Inflammatory macrophage treated with lipopolysaccharide for 4 hours (primary cell): ENCODE measurements around the gene KCNIP4.
"Not testable (repeated sequence)": the region's sequence is repeated elsewhere in the genome, so short reads cannot be mapped to it uniquely, and the experiment has no call there.

Experiments used
- DNase-seq: peaks from one replicate; pipeline ENCODE4 v3.0.0-alpha.2; 2020

Gene KCNIP4

DNA sequence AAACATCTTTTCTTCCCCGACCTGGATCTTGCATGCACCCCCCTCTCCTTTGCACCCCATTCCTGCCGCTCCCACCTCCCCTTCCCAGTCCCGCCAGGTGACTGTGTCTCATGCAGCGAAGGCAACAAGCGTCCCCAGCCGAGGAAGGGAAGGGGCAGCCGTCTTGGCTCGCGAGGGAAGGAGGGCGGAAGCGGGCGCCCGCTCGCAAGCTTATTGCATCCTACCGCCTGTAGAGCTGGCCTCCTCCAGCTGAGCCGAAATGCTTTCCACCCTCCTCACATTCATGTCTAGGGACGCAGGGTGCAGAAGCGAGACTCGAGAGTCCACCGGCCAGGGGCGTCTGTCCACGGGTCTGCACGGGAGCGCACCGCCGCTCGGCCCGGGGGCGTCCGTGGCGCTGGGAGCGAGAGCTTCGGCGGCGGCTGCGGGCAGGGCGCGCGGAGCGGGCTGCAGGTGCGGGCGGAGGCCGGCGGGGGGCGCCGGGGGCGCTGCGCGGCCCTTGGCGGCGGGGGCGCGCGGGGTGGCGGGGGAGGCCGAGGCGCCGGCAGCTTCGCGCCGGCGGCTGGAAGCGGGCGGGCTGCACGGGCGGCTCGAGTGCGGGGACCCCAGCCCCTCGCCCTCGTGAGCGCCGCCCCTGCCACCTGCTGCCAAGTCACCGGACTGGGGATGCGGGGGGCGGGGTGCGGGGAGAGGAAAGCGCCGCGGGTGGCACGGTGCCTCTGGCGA lies at the start of gene KCNIP4:
TSS of gene KCNIP4 (minus strand) at position 426 of the 726 bp plus-strand sequence.
- no peak for DNase-seq

DNA sequence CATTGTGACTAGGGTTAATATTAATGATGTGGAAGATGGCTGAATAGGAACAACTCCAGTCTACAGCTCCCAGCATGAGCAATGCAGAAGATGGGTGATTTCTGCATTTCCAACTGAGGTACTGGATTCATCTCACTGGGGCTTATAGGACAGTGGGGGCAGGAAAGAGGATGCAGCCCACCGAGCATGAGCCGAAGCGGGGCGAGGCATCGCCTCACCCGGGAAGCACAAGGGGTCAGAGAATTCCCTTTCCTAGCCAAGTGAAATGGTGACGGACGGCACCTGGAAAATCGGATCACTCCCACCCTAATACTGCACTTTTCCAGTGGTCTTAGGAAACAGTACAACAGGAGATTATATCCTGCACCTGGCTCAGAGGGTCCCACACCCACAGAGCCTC lies 48.0 kb upstream of the KCNIP4 start:
- DNase-seq: not testable (repeated sequence)

DNA sequence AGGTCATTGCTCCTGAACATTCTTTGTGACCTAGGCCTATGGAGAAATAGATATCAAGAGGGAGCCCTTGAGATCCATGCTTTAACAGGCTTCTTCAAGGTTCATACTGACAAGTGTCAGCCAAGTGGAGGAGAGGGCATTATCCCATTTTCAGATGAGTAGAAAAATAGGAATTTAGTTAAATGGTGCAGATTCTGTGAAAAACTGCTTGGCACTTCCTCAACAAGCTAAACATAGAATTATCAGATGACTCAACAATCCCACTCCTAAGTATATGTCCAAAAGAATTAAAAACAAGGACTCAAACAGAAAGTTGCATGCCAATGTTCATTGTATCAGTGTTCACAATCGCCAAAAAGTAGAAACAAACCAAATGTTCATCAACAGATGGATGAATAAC lies 43.8 kb upstream of the KCNIP4 start:
- DNase-seq: no peak

DNA sequence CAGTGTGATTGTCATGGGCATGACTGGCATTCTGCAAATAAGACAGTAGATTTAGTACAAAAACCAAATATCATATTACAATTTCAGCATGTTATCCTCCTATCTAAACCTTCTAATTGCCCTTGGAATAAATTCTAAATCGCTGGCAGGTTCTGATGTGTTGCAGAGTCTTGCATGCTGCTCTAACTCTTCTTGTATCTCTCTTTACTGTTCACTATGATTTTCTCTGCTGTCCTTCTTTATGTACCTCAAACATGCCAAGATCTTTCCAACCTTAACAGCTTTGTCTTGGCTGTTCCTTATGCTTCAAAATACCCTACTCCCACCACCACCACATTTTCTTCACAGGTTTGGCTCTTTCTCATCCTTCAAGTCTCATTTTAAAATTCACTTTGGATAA lies 43.0 kb upstream of the KCNIP4 start:
- no peak for DNase-seq

DNA sequence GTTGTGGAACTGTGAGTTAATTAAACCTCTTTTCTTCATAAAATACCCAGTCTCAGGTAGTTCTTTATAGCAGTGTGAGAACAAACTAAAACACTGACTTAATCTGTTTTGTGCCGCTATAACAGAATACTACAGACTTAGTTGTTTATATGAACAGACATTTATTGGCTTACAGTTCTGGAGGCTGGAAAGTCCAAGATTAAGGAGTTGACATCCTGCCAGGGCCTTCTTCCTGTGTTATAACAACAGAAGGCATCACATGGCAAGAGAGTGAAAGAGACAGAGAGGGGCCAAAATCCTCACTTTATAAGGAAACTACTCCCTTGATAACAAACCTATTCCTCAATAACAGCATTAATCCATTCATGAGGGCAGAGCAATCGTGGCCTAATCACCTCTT lies 42.5 kb upstream of the KCNIP4 start:
- DNase-seq: no peak

DNA sequence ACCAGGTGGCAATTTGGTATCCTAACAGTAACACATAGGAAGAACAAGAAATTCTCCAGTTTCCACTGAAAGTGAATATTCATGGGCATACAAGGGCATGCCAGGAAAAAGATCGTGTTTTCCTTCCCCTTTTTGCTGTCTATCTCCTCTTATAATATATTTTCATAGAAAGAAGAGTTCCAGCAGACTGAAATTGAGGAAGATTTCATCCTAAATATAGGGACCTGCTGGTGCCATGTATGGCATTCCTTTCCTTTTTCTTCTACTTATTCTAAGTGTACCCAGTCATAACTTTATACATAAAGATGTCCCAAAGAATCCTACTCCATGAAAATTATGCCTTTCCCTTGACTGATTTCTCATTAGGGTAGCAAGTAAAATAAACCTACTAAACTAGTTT lies 40.8 kb upstream of the KCNIP4 start:
- no peak for DNase-seq

DNA sequence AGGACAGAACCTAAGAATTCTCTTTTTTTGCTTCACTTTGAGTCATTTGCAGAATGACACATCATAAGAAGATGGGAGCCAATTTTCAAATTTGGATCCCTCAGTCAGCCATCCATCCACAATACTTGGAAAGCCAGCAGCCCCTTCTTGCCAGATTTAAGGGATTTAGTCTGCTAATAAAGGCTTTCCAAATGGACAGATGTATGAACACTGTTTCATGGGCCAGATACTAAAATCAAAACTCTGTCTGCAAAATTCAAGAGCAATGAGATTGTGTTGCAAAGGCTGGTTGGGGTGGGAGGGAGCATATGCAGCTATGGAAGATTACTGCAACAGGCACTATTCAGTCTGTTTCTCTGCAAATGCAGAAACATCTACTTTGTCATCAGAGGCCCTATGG lies 37.7 kb upstream of the KCNIP4 start:
- DNase-seq: no peak

DNA sequence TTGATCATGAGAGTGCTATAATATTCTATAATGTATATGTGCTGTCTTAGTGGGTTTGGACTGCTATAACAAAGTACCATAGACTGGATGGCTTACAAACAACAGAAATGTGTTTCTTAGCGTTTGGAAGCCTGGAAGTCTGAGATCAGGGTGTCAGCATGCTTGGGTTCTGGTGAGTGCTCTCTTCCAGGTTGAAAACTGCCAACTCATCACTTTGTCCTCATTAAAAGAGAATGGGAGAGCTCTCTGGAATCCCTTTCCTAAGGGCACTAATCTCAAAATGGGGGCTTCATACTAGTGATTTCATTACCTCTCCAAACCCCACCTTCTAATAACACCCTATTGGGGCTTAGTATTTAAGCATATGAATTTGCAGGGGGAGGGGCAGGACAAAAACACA lies 33.5 kb upstream of the KCNIP4 start:
- DNase-seq: no peak

DNA sequence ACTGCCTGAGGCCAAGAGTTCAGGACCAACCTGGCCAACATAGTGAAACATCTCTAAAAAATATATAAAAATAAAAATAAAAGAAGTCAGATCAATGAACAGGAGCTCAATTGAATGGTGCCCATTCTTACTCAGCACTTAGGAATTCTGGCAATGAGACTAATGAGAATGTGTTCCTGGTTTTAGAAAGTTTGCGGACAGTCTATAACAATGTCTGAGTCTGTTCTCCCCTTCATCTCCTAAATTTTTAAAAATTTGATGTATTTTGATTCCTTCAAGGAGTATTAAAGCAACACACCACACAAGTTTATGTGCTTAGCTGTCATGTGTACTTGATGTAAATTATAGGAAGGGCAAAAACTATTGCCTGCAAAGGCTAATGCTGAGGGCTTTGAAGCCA lies 30.6 kb upstream of the KCNIP4 start:
- DNase-seq: no peak

DNA sequence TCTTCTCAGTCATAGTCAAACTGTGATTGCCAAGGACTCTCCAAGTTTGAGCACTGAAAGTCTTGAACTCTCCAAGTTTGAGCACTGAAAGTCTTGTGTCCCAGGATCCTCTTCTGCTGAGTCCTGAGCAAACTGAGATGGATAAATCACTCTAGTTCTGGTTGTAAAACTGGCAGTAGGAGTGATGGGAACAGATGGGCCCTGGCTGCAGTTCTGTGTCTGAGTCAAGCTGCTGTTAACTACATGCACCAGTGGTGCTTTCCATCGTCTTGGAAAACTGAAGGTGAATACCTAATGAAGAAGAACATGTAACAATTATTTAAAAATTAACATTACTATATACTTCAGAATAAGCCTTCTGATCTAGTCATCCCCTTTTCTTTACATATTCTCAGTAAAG lies 27.6 kb upstream of the KCNIP4 start:
- no peak for DNase-seq

DNA sequence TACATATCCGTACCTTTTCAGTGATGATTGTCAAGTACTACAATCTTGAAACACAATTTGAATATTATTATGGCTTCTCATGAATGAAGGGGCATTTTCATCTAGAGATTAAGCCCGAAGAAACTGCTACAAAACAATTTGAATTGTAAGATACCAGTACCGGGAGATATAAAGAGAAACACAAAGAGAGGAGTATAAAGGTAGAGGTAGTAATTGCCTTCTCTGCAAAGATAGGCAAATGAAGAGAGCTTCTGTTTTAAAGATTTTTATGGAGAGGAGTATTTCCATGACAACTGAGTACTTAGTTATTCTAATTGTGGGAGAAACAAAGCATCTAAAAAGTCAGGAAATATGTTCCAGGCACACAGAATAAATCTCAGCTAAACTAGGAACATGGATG lies 25.3 kb upstream of the KCNIP4 start:
- DNase-seq: no peak

DNA sequence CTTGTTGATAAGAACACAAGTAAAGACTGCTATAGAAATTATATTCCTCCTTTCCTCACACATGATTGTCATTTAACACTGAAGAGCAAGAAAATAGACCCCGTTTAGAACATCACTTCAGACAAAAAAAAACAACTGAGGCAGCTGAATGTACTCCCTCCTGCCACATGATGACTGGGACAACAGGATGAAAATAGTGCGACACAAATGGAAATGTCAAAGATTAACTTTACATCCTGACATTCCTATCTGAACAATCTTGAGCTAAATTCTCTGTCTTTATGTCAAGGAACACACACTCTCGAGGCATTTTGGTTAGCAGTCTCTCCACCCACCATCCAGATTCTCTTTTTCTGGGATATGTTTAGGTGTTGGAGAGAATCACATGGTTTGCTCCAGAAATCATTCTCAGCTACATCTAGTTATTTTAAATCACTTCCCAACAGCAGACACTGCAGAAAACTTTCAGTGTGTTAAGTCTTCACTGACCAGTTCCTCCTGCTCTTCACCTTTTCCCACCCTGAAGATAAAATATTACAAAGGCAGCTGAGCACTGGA lies 16.3 kb upstream of the KCNIP4 start:
- no peak for DNase-seq

DNA sequence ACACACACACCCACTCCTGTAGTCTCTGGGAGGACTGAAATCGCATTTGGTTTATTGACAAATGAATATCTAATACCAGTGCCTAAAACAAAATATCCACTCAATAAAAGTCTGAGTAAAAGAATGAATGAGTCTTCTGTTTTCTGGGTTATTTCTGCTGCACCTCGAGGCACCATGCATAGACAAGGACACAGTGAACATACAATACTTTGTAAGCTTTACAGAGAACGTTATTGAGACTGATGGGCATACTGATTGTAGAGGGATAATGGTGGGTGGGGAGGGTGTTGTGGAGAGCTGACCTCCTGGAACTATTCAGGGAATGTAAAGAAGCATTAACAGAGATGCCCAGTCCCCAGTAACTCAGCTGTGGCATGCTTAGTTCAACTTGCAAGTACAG lies 14.1 kb upstream of the KCNIP4 start:
- no peak for DNase-seq

DNA sequence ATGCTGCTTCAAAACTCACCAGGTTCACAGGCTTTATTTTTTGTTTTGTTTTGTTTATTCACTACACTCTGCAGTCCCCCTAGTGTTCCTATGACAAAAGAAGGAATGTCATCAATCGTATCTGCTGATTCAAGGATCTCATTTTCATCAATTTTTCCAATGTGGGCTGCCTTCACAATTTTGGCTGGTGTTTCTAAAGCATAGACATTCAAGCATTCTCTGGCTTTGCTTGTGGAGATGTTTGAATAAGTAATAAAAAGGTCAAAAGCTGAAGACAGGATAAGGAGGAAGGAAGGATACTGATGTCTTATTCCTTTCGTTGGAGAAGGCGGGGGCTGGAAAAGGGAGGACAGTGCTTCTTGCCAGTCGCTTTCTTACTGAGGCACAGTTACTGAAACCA lies 12.2 kb upstream of the KCNIP4 start:
- no peak for DNase-seq

DNA sequence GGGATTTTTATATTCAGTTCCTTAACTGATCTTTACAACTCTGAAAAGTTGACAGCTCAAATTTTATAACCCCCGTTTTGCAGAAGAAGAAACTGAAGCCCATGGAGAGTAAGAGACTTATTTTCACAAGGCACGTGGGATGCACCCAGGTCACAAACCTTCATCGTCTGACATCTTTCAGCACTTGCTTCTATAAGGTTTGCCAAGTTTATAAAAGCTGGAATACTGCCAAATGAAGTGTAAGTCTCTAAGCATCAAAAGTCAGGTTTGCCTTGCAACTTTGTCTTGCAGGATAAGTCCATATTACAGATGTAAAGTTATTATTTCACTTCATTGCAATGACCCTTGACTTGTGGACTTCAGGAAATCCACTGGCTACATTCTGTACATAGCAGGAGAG lies 6.3 kb upstream of the KCNIP4 start:
- no peak for DNase-seq

DNA sequence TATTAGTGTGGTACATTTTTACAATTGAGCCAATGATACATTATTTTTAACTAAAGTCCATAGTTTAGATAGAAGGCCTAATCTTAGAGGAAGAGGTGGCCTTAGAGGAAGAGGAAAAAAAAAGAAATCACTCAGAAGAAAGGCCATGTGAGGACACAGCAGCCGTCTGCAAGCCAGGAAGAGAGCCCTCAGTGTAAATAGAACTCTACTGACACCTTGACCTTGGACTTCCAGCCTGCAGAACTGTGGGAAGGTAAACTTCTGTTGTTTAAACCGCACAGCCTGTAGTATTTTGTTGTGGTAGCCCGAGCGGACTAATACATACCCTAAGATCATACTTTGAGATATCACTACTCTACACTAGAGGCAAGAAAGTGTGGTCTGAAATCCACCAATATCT lies 5.1 kb upstream of the KCNIP4 start:
- no peak for DNase-seq

DNA sequence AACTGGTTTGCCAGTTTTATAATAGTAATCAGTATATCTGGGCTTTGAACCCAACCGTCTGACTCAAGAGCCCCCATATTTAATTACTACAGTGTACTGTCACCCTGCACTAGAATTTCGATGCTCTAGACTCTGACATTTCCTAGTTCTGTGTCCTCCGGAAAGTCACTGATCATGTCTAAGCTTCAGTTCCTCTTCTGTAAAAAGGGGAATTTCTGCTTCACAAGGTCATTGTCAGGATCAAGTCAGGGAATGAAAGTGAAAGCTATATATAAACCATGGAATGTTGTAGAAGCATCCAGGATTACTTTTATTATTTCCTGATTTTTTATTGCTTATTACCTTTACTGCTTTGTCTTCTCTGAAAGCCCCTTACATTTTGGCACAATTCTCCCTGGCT lies 4.0 kb upstream of the KCNIP4 start:
- peak; percentile 51 for DNase-seq

DNA sequence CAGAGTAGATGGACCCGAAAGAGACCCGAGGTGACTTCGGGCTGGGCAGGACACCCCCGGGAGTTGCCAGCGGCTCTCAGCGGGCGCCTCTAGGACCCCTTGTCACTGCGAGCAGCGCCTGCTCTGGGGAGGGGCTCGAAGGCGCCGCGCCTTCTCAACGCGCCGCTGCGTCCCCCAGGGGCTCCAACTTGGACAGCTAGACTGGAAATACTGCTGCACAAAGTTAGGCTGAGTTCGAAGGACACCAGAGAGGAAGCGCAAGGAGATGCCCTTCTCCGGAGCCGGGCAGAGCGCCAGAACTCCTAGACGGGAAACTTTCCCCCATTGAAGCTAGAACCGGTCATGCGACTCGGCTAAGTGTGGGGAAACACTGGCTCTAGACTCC lies 493 bp upstream of the KCNIP4 start:
- no peak for DNase-seq

DNA sequence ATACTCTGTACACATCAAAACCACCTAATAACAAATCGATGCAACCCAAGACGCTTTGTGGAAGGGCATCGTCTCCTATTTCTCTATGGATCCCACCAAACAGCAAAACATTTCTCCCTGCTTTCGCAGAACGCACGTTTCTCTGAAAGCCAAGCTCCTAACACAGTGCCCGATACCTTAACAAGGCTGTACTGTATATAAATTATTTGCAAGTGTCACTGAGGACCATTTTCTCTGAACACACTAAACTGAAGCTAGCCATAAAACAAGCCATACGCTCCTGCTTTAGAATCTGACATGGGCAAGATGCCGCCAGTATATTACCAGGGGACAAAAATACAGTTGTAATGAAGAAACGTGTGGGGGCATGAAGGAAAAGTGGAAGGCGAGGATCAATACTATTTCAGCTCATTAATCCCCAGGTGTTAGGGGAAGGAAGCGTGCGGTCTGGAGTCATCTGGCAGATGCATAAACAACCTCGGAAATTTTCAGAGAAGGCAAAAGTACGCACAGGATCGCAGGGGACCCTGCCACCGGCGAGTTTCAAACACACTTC lies 703 bp downstream of the KCNIP4 start:
- DNase-seq: no peak

DNA sequence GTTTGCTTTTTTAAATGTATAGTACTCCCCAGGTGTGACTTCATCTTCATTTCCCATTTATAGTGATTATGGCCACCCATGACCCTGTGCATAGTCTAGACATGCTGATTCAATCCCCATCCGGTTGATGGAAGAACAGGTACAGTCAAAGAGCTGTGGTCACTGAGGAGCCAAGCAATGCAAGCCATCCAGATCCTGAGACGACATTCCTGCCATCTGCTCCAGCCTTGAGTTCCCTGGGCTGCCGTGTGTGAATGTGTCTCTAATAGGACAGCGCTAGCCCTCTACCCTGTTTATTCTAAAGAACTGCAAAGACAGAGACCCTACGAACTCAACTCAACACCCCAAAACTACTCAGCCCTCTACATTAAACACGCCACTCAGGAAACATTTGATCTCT lies 1.7 kb downstream of the KCNIP4 start:
- no peak for DNase-seq

DNA sequence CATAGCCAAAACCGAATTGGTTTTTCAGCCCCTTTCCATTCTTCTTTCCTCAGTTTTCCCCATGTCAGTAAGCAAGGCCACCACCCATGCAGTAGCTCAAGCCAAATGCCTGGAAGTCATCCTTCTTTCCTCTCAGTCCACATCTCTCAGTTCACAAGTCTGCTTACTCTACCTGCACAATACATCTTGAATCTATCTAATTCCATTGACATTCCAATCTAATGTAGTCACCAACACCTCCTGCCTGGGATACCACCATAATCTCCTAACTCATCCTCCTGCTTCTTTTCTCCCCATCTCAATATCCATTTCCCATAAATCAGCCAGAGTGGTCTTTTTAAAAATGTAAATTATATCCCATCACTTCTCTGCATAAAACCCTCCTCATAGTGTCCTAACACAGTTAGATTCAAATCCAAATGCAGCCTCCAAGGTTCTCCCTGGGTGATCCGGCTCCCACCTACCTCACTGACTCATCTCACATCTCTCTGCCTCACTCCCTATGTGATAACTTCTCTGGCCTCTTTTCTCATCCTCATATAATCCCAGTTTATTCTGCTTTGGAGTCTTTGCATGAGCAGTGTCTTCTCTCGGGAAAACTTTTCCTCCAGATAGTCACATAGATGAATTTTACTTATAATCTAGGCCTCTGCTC lies 26.9 kb downstream of the KCNIP4 start:
- DNase-seq: no peak

DNA sequence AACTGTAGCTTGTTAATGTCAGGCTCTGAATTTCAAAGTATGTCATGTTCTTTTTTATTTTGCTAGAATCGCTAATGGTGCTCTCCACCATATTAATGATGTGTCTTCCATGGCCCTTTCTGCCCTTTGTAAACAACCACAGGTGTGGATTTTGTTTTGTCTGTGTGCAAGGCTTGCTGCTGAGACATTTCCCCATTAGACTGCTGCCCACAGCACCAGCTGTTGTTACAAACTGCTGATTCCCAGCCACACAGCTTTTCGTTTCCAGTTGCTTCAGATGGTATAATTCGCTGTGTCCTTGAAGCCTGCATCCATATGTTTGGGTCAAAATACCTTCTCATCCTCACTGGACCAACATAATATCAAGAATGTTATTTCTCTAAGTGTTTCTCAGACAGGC lies 32.8 kb downstream of the KCNIP4 start:
- no peak for DNase-seq

DNA sequence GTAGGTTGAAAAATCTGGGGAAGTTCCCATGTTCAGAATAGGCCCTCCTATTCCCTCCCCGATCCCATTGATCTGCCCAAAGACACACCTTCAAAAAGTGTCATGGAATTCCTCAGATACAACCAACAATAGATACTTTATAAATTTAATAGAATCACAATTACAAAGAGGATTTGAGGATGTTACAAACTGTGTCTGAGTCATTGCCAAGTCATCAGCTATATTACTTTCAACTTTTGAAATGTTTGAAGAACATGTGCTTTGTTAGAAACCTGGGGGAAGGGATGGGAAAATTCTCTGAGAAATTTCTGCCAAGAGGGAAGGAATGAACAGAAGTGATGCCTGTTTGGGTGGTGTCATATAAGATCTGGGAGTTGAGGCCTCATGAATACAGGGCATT lies 46.7 kb downstream of the KCNIP4 start:
- no peak for DNase-seq

DNA sequence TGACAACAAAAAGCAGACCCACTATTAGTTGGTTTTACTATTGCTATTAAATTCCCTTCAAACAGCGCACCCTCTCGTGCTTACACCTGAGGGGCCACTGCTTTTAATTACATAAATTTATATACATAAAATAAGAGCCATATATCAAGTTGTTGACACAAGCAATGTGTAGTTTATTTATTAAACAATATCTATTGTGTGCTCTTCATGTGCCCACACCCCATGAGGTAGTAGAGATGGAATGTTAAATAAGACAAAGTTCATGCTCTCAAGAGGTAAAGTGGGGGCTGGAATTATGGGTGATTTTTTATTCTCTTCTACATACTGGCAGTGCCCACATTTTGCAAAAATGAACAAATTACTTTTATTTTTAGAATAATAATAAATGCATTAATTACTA lies 47.3 kb downstream of the KCNIP4 start:
- DNase-seq: no peak

DNA sequence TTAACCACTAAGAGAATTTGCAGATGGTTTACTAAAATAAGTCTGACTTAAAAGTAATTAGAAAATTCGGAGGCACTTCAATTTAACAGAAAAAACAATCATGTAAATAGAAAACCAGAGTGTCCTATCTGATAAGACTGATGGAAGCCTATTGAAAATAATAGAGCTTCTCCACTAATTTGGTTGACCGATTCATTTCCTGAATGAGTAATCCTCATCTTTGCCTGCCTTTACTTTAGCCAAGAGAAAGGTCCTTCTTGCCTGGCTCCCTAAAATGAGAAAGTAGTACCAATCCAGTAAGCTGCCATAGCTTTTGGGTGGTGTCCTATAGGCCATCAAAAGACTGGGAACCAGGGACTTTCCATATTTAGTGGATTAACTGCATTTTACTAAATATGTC lies 48.4 kb downstream of the KCNIP4 start:
- DNase-seq: no peak
